NCI-H69 (cell line): ENCODE results near the gene TMEM131L.
"Not testable (repeated sequence)": the region's sequence is repeated elsewhere in the genome, so short reads cannot be mapped to it uniquely, and the experiment has no call there.

Experiments used
- DNase-seq: peaks from one replicate; lab custom pipeline; 2025; lab: John Stamatoyannopoulos, UW

TMEM131L gene

DNA sequence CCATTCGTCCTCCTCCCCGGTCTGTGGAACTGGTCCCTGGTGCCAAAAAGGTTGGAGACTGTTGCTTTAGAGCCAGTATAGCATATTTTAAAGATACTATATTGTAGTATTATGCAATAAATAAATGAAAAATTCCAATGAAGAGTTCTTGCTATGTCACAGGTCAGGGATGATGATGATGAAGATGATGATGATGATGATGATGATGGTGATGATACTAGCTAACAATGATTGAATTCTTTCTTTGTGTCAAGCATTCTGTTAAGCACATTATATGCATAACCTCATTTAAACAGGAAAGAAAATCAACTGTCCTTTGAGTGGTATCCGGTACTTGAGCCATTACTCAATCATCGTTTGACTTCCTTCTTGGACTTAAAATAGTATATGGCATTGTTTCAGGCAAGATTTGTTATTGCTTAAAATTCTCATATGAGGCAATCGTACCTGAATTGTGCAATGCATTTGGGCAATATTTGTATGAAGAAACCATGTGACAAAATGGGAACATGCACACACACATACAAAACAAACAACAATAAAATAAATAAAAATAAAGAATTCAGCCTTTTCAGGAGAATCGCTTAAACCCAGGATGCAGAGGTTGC is 195.2 kb downstream of the TMEM131L start:
- no peak for DNase-seq

DNA sequence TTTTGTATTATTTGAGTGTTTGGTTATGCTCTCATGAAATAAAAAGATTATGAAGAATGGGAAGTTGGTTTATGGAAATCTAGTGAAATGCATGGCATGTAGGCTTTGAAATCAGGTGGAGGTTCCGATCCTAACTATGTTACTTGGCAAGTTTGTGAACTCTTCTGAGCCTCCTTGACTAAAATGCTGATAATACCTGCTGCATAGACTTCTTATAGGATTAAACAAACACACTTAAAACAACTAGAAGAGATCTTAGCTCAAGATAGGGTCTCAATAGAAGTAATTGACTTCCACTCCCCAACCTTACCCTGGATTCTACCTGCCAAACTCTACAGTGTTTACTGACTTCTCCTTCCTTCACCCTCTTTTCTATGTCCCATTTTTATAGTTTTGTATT is 195.7 kb downstream of the TMEM131L start:
- no peak for DNase-seq

DNA sequence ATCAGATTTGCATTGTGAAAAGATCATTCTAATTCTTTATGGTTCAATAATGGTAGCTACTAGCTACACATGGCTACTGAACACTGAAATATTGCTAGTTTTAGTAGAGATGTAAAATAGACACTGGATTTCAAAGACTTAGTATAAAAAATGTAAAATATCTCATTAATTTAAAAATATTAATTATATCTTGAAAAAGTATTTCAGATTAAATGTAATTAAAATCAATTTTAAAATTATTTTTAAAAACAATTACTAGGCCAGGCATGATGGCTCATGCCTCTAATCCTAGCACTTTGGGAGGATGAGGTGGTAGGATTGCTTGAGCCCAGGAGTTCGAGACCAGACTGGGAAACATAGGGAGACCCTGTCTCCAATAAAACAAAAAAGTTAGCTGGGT is 197.5 kb downstream of the TMEM131L start:
- no peak for DNase-seq

DNA sequence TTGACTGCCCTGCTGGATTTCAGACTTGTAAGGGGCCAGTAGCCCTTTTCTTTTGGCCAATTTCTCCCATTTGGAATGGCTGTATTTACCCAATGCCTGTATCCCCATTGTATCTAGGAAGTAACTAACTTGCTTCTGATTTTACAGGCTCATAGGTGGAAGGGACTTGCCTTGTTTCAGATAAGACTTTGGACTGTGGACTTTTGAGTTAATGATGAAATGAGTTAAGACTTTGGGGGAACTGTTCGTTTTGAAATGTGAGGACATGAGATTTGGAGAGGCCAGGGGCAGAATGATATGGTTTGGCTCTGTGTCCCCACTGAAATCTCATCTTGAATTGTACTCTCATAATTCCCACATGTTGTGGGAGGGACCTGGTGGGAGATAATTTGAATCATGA is 200.3 kb downstream of the TMEM131L start:
- DNase-seq: not testable (repeated sequence)

DNA sequence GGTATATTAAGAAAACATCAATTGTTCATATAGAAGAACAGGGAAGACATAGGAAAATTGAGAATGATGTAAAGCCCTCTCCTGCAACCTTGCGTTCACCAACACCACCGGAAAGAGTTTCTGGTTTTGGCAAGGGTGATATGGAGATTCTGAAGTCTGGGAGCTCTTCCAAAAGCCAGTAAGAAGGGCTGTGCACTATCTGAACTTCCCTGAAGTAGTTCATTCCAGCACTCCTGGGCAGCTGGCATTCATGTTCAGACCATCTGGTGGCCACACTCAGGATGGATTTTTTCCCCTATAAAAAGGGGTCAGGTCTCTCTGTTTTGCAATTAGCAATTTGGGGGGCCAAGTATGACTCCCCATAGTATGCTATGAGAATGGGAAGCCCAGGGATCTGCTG is 202.5 kb downstream of the TMEM131L start:
- no peak for DNase-seq

DNA sequence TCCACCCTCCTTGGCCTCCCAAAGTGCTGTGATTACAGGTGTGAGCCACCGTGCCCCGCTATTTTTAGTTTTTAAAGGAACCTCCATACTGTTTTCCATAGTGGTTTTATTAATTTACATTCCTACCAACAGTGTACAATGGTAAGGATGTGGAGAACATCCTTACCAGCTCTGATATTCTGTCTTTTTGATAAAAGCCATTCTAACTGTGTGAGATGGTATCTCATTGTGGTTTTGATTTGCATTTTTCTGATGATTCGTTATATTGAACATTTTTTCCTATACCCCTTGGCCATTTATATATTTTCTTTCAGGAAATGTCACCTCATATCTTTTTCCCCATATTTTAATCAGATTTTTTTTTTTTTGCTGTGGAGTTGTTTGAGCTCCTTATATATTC is 203.7 kb downstream of the TMEM131L start:
- no peak for DNase-seq

DNA sequence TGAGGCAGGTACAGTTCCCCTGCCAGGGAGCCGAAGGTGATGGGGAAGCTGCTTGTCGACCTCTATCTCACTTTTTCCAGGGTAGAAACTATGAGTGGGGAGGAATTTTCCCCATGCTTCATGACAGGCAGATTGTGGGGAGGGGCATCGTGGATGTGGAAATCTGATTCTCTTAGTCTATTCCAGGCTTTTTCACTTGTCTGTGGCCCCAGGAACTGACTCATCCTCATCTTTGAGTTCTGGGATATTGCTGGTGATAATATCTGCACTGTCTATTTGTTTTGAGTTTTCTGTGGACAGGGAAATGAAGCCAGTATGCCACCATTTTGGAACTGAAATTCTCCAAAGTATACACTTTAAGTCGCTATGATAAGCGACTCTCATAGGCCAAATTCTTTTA is 210.3 kb downstream of the TMEM131L start:
- DNase-seq: no peak

DNA sequence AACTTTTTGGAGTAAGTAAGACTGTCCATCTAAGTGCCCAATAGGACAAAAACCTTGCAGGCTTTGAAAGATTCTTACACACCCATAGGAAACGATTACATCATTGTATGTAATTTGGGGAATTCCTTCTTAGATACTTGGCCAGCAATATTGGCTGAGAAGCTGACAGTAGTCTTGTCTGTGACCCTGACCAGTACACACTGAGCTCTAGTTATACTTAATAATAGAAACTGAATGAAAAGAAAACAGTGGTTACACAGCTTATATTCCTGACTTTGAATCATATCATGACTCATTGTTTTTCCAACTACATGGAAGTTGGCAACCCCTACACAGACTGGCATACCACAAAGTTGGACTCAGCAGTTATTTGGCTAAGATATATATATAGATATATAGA is 210.8 kb downstream of the TMEM131L start:
- DNase-seq: no peak

DNA sequence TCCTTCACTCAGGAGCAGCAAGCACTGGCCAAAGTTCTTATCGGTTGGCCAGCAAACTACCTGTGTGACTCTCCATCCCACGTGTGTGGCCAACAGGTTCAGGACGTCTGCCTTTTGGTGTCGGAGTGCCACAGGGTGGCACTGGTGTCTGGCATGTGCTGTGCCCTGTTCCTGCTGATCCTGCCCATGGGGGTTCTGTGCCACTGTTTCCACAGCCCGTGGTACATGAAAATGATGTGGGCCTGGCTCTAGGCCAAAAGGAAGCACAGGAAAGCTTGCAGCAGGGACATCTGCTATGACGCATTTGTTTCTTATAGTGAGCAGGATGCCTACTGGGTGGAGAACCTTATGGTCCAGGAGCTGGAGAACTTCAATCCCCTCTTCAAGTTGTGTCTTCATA is 213.3 kb downstream of the TMEM131L start:
- DNase-seq: no peak

DNA sequence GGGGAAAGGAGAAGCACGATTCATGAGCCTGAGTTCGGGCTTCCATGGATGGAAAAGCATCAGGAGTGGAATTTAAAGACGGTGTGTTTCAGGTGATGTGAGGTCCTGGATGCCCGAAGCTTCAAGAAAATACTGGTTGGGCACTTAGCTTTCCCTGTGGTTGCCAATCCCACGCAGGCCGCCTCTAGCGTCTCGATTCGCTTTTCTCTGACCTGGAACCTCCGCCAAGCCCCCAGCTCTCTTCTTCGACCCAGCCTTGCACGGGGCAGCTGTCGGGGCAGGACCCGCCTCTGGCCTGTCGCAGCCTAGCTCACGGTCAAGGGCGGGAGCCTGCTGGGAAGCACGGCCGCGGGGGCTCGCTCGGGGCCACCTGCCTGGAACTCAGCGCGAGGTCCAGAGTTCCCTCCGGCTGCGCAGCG is 217.6 kb downstream of the TMEM131L start:
- DNase-seq: no peak

DNA sequence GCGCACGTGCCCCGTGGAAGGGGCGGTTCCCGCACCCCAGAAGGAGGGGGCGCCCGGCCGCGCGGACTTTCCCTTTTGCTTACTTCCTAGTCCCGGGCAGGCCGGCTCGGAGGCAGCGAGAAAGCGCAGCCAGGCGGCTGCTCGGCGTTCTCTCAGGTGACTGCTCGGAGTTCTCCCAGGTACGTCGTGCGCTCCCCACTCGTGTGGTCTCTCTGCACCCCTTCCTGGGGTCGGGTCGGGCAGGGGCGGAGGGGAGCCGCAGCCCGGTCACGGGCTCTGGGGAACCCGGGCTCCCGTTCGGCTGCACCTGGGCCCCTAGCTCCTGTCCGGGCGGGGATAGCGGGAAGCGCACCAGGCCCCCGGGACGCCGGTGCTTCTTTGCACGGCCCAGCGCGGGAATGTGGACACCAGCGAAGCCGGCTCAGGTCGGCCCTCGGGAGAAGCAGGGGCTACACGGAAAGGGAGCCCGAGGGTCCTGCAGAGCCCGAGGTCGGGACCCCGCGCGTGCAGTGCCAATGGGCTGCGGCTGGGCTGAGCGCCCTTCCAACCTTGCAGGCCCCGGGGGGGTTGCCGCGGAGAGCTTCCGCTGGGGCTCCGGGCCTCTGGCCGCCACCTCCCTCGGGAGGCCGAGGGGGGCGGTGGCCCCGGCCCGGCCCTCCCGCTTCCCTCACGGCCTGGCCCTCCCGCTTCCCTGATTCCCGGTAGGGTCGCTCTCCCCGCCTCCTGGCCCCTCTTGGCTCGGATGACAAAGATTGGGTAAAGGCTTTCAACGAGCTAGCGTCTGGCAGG is 218.2 kb downstream of the TMEM131L start, which contains the start of gene TLR2:
Gene TLR2 (plus strand): TSS at position 99 of the 789 bp plus-strand sequence. CDS start 18,628 bp downstream, outside the sequence.
- DNase-seq: peak; percentile 45

DNA sequence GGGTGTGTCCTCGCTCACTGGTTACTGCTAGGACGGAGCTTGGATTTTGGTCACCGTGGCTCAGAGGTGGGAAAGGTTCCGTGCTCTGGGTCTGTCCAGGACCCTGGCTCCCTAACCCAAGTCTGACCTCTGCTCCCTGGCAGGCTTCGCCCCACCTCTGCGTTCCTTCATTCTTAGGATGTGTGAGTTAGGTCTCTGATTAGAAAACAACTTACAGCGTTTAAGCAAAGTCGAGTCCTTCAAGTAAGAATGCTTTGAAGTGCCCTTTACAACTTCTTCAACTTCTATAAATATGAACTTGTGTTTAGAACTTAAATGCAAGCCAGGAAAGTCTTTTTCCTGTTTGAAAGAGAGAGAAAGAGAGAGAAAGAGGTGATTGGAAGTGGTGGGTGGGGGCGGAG is 218.8 kb downstream of the TMEM131L start:
- no peak for DNase-seq
